GM18909 (cell line): Measurements from ENCODE around the gene CPNE6.

Experiments used
- ATAC-seq: cut with Tn5 transposase; IDR thresholded peaks from one replicate; pipeline ENCODE4 v1.9.1; 2021; ENCODE audit warnings: mild to moderate bottlenecking; ENCODE audit not compliant: unreplicated experiment, poor library complexity

CPNE6 gene

DNA sequence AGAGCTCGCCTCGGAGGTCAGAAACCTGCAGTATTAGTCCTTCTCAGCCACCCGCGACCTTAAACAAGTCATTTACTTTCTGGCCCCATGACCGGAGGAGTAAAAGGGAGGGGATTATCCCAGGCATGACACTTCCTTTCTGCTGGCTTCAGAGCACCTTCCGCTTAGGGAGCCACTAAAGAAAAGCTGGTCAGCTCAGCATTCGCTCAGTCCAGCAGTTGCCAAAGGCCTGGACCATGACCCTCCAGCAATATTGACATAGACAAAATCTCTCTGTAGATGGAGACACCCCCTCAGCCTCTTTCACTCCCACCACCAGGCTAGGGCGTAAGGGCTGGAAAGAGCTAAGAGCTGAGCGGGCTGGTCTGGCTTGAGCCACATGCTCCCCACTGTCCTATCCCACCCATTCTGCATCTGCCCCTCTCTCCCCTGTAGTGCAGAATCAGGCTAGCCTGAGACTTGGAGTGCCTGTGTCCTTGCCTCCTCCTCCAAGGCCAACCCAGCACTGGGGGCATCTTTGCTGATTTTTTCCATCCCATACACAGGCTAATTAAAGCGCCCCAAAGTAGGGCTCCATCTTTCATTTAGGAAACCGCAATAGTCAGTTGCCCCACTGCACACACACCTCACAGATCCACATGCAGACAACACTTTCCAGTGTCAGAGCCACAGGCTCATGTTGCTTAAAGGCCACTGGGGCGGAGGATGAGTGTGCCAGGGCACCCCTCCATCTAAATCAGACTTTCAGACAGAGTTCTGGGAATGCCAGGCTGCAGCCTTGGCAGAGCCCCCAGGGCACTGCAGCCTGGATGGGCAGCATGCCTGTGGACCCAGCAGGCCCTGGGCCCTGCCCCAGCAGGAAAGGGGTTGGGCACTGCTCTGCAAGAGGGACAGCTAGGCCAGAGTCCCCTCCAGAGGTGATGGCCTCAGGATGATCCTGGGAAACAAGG, 4.0 kb upstream of the CPNE6 start:
- no peak for ATAC-seq

DNA sequence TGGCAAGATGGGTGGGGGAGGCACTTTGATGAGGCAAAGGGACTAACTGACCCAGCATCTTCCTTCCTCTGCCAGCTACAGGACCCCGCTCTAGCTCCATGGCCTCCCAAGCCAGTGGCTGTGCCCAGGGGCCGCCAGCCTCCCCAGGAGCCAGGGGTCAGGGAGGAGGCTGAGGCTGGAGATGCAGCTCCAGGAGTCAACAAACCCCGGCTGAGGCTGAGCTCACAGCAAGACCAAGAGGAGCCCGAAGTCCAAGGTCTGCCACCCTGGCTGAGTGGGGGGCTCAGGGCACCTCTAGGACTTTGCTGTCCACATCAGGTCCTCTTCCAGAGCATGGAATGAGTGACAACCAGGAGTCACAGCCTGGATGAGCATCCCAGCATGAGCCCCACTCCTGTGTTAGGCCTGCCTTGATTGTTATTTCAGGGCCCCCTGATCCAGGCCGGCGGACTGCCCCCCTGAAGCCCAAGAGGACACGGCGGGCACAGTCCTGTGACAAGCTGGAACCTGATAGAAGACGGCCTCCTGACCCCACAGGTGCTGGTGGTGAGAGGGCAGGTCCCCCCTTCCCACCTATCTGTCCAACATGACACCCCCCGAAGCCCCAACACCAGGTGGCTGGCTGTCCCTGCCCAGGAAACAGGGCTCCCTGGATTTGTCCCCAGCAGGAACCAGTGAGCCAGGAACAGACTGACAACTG, 2.5 kb upstream of the CPNE6 start:
- ATAC-seq: no peak

DNA sequence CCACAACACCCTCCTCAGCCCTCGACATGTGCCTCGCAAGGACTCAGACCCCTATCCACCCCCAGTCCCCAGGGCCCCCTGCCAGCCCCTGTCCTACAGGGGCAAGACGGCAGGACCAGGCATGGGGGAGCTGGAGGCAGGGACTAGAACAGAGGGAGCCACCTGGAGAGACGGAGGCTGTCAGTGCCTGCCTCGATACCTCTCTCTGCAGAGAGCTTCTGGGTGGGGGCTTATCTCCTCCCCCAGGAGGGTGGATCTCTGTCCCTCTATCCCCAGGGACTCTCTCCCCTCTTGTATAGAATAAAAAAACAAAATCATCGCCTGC, 2.0 kb upstream of the CPNE6 start:
- no peak for ATAC-seq

DNA sequence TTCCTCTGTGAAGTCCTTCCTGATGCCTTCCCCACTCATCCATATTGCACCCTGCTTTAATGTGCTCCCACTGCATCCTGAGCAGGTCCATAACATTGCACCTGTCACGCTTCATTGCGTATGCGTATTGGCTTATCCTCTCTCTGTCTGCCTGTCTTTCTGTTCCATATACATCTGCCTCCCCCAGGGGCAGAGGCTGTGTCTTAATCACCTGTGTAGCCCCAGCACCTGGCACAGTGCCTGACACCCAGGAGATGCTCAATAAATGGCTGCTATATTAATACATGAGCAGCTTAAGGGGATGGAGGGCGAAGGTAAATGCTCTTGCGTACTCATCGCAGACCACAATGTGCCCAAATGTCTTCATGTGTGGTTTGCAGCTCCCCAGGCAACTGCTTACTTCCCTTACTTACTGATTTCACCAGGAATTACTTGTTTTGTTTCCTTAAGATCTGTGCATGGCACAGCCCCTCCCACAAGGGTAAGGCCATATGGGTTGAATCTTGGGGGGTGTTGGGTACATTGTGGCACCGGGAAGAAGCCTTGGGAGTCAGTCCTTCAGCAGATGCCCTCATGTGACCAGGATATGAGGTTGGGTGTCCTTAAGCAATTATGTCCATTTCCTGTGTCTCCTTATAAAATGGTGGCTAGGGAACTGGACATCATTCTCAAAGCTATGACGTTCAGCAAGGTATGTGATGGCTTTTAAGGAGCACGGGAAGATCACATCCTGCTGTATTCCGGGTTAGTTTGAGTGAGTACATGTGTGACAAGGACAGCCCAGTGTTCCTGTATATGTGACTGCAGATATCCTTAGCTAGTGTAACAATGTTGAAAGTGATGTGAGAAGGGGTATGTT, 848 bp upstream of the CPNE6 start:
- ATAC-seq: no peak

DNA sequence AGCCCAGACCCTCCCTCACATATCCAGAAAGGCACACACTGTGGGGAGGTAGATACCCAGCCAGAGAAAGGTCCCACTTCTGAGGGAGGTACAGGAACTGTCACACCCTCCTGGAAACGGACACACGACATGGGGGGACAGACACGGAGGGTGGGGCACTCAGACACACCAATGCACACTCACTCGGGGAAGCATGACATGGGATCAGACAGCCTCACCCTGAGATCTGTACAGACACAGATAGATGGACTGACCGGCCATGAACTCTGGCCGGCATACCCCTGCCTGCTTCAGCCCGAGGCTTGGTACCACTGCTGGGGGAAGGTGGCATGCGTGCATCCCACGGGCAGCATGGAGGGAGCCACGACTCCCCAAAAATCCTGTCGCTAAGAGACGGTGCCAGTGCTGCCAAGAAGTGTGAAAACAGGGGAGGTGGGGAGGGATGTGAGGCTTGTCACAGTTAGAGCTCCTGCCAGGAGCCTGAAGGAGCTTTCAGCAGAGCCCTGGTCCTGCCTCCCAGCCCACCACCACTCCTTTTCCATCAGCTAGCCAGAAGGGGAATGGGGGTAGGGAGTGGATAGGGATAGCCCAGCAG, 571 bp downstream of the CPNE6 start:
- ATAC-seq: no peak

- no peak for ATAC-seq
Measured at GRCh38 chr14:24072436-24072835, 1.1 kb downstream of the CPNE6 start.

GRCh38 chr14:24072881-24073877, 1.8 kb downstream of the CPNE6 start:
- no peak for ATAC-seq

DNA sequence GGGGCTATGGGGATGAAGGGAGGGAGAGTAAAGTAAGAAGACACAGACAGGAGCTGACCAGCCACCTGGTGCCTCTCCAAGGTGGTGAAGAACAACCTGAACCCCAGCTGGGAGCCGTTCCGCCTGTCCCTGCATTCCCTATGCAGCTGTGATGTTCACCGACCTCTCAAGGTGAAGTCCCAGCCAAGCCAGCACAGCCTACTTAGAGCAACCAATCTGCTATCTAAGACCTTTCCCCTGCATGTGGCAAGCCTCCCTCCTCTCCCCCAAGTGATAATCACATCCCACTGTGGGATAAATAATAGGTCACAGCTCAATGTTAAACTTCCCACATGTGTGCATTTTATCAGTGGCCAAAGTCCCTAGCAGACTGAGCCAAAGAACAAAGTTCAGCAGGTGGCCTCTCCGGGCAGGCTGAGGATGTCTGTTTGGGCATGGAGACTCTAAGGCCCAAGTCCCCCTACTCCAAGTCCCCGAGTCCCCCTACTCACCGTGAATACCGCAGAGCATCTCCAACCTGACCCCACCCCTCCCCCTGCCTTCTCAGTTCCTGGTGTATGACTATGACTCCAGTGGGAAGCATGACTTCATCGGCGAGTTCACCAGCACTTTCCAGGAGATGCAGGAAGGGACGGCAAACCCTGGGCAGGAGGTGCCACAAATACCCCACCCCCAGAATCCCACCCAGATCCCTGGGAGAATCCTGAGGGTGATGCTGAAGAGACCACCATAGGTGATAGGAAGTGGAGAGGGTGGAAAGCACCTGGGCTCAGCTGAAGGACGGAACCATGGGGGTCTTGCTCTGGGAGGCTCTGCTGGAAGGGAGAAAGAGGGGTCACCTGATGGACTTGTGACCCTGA, 3.5 kb downstream of the CPNE6 start:
- ATAC-seq: no peak

GRCh38 chr14:24075485-24076301, 4.3 kb downstream of the CPNE6 start:
- ATAC-seq: no peak

GRCh38 chr14:24076302-24076601, 4.9 kb downstream of the CPNE6 start:
- ATAC-seq: no peak

DNA sequence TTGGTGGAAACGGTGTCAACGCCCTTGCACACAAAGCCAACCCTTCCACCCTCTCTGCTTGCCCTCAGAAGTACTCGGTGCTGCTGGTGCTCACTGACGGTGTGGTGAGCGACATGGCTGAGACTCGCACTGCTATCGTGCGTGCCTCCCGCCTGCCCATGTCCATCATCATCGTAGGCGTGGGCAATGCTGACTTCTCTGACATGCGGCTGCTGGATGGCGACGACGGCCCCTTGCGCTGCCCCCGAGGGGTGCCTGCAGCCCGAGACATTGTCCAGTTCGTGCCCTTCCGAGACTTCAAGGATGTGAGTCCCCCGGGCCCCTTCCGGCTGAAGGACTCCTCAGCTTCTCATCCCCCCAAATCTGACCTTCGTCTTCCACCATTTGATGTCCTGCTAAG, 5.7 kb downstream of the CPNE6 start:
- no peak for ATAC-seq

DNA sequence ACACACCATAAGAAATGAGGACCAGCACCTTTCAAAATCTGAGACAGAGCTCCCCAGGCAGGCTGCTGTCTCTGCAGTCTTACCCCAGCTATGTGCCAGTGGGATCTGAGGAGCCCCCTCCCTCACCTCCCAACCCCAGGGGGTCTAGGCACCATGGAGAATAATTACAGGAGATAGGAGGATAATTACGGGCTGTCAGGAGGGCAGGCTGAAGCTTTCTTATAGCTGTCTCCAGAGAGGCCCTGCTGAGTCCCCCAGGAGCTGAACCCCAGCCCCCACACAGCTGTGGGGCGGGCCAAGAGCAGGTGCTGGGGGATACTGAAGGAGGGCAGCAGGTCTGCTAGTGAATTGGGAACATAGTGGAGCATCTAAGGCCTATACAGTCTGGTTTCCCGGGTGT, 6.8 kb downstream of the CPNE6 start:
- no peak for ATAC-seq

GRCh38 chr14:24079491-24080141, 8.3 kb downstream of the CPNE6 start:
- no peak for ATAC-seq

DNA sequence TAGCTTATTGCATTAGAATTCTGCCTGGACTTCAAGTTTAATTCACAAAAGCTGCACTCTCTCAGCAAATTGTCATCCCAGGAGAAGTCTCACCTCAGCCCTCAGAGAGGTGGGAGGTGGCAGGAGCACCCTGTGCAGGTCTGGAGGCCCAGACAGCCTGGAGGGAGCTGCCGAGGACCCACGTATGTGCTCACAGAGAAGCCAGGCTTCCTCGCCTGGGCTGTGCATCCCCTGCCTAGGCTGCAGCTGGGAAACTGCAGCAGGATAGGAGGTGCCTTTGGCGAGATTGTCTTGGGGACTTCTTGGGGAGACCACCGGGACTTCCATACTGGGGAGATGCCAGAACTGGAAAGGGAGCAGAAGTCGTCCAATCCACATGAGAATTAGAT, 8.8 kb downstream of the CPNE6 start:
- no peak for ATAC-seq

DNA sequence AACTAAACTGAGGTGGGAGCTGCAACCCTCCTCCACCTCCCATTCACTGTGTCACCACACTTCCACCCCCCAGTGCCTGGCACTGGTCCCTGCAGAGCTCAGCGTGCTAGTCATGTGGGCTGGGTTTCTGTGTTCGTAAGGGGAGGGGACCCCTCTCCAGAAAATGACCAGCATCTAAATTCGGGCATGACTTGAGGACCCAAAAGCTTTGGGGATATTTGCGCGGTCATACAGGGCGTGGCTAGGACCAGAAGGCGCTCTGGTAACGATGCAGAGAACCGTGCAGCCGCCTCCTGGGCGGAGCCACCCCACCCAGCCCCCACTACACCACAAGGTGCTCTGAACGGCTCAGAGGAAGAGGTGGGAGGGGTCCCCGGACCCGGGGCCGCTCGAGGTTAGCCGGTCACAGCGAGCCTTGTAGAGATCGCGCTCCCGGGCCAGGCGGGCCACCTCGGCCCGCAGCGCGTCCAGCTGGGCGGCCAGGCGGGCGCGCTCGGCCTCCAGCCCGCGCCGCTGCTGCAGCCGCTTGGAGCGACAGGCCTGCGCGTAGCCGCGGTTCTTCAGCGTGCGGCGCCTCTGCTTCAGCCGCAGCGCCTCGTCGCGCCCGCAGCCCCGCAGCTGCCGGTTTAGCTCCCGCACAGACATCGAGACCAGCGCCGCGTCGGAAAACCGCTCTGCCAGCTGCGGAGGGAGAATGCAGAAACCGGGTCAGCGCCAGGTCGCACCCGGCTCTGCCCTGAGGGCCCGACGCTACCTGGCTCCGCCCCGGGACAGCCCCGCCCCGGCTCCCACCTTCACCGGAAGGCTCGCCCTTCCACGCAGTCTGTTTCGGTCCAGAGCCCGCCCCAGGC, 9.8 kb downstream of the CPNE6 start:
- ATAC-seq: peak; percentile 90

GRCh38 chr14:24081739-24082211, 10.4 kb downstream of the CPNE6 start:
- ATAC-seq: no peak
